ENCODE data around the gene SLAMF9.

SLAMF9 gene

DNA sequence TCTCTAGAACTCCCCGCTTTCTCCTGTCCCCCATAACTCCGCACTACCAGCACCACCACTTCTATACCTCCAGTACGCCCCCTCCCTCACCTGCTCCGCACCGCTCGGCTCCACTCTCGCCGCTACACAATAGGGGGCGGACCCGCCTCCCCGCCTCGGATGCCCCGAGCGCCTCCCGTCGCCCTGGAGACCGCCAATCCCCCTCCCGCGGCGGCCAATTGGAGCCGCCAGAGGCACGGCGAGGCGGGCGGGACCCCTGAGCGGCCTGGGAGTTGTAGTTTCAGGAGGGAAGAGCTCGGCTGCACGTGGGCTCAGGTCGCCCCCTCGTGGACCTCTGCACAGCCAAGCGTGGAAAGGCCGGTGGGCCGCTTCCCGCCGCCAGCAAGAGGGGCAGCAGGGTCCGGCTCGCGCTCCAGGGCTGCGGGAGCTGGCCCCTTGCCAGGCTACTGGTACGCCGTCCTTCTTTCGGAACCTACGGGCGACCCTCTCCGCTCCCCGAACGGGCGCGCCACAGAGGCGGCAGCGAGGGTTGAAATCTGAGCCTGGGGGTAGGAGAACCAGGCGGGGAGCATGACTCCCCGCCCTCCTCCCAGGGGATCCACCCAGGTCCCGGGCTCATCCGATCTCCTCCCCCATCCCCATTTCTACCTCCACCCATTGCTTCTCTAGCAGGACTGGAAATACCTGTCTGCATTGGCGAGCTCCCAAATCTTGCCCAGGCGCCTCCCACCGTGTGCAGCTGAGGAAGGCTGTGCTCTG is 8.4 kb downstream of the SLAMF9 start, which contains the start of gene IGSF9:
Gene IGSF9, minus strand, starts transcription at position 131 of the 759 bp plus-strand sequence. CDS start 2,159 bp downstream, outside the sequence.
- peak; percentile 86 for DNase-seq

DNA sequence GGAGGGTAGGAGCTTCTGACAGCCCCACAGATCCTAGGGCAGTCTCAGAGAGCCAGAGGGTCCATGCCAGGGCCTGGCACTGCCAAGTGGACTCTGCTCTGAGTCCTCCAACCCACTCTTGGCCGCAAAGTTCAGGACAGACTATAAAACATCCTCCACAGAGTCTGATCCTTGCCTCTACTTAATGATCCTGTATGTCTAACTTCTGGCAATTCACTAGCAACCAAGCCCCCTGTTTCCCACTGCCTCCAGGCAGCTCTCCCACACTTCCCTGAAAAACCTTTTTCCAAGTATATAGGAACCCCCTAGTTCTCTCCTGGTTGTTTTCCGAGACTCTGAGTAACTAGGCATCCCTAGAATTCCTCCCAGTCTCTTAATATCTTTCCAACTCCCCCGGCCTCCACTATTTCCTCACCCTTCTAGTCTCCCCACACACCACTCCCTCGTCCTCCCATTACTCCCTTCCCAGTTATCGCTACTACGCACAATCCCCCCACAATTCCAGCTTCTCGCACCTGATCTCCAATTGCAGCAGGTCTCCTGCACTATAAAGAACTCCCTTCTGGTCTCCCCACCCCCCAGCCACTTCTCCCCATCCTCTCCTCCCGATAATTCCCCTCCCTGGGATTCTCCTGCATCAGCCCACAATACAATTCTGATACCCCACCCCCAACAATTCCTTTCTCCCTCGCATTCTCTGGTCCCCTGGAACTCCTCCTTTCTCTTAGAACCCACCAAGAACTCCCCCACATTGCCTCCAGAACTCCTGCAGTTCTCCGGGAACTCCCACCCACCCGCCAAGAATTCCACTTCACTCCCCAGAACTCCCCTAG is 9.2 kb downstream of the SLAMF9 start:
- DNase-seq = no peak

DNA sequence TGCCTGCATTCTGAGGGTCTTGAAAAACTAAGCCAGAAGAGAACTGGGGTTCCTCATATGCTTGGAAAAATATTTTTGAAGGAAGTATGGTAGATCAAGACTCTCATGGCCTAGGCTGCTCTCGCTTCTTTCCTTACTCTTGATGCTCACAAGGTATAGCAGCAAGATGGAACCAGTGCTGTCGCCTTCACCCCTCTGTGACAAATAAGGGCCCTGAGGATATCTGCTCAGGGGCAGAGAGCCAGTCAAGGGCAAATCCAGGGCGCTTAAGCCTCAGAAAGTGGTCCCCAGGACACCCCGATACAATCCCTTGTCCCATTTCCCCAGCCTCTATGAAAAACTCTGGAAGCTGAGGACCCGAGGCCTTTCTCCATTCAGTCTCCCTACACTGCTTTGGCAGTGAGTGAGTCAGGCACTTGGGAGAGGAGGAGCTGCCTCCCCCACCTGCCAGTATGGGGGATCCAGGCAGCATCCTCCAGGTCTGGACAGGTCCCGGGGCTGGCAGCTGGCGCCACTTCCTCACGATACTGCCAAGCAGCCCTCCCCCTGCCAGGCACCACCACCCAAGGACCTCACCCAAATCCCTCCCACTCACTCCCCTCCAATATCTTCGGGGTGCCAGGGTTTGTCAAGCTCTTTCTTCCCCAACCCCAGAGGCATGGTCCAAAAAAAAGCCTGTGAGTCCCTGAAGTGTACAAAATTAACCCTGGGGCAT is 10.0 kb downstream of the SLAMF9 start:
- DNase-seq = no peak

GRCh38 chr1:159943278-159943640 is 10.8 kb downstream of the SLAMF9 start:
- no peak for DNase-seq

DNA sequence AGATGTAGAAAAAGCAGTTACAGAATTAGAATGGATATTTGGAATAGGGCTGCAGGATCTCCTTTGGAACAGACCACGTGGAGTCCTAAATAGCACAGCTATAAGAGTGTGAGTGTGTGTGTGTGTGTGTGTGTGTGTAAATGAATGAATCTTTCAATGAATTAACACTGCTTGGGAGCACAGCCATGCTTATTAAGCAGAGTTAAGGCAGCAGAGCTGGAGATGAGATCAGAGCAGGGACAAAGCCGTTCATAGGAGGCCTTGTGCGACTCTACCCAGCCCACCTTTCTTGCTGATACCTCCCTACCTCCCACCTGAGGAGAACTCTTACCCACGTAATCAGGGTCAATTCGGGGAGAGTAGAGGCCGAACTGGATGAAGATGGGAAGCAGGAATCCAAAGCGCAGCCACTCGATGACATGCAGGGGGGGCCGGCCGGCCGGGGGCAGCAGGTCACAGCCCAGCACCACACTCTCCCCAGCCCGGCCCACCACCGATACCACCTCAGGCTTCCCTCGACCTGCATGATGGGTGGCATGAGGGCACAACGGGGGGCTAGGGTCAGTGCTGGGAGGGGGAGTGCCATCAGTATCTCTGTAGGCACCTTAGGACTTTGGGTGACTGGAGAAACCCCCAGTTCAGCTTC is 11.3 kb downstream of the SLAMF9 start:
- no peak for DNase-seq

DNA sequence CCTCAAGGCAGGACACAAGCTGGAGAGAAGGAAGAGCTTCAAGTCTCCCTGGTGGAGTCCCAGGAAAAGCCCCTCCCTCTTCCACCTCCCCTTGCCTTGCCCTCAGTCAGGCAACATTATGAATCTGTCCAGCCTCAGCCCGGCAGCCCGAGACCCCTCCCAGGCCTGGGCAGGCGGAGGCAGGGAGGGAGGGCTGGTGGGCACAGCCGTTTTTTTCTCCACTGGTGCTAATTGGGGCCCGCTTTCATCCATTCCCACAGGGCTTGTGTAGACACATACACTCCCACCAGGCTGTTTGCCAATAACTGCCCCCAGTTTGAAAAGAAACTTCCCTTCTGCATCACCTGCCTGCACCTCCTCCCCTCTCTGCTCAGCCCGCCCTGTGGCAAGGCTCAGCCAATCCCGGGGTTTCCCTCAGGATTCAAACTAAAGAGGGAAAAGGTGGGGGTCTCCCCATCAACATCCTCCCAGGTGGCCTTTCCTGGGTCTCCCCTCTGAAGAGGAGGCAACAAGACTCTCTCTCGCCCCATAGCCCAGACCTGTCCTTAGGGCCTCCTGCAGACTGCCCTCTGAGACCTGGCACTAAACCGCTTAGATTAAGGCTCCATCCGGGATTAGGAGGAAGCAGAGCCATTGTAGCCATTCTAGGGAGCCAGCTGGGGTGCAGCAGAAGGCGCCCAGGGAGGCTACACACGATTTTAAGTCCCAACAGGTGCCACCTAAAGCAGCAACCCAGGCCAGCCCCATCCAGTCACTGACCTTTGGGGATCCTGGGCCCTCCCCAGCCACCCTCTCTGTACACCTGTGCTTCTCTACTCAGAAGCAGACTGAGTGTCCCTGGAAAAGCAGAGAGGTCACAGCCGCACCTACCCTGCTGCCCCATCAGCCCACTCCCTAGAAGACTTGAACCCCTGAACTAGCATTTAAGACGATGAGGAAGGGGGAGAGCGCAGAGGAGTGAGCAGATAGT is 12.2 kb downstream of the SLAMF9 start:
- no peak for DNase-seq

GRCh38 chr1:159941141-159941540 is 12.9 kb downstream of the SLAMF9 start:
- no peak for DNase-seq

DNA sequence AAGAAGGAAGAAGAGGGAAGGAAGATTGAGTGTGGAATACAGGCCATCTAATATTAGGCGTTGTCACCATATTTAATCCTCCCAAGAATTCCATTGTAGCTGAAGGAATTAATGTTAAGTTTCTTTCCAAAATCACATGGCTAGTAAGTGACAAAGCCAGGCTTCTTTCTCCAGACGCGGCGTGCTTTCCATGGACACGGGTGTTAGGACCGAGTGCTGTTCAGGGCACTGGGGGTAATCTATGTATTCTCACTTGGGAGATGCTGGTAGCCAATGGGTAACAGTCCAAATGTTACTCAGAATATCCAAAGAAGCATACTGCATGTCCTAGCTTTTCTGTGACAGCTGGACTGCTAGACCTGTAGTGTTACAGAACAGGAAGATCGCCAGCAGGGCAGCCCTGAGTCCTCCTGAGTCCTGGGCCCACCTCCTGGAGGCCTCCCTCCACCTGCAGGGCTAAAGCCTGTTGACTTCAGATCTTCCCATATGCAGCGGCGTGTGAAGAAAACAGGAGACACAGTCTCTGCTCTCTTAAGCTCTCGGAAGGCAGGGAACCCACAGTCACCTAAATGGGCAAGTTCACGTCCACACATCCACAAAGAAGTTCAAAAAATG is 13.9 kb downstream of the SLAMF9 start:
- no peak for DNase-seq

- DNase-seq = no peak
Observed at GRCh38 chr1:159939678-159940002, 14.4 kb downstream of the SLAMF9 start.

DNA sequence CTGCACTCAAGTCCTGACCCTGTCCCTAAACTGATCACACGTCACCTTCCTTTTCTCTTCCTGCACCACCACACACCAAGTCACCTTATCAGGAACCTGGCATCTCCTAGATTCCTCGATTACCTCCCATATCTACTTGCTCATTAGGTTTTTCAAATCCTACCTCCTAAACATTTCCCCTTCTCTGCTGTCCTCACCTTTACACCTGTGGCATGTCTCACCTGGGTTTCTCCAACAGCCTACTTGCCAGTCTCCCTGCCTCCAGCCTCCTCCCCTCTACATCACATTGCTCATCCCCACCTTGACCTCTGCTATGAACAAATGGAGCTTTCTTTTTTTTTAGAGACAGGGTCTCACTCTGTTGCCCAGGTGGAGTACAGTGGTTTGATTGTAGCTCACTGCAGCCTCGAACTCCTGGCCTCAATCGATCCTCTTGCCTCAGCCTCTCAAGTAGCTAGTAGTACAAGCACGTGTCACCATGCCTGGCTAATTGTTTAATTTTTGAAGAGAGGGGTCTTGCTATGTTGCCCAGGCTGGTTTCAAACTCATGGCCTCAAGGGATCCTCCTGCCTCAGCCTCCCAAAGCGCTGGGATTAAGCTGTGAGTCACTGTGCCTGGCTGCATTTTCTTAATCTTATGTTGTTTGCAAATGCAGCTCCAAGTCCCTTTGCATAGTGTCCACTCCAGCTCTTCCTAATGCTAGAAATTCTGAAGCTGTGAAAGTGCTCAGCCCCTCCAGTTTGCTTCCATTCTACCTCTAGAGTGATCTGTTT is 14.9 kb downstream of the SLAMF9 start:
- no peak for DNase-seq

GRCh38 chr1:159938211-159938852 is 15.7 kb downstream of the SLAMF9 start:
- no peak for DNase-seq

- no peak for DNase-seq
Observed at GRCh38 chr1:159937054-159937750, 16.8 kb downstream of the SLAMF9 start.

GRCh38 chr1:159936273-159936904 is 17.6 kb downstream of the SLAMF9 start:
- no peak for DNase-seq

DNA sequence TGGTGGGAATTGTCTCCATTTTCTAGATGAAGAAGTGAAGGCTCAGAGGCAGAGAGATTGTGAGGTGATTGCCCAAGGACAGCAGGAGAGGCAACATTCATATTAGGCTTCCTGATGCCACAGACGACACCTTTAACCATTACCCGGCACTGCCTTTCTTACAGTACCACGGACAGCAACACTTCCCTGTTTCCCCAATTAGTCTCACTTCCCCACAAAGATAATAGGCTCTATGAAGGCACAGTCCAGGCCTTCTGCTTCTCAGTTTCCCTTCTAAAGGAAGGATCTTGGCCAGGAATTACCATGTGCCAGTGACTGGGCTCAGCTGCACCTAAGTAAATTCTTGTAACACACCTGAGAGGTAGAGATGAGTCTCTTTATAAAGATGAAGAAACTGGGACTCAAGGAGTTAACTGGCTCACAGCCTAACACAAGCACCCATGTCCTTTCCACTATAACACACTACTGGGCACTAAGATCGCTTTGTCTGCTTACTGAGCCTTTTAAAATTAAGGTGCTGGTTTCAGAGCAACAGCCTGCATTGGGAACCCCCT is 18.2 kb downstream of the SLAMF9 start:
- no peak for DNase-seq

DNA sequence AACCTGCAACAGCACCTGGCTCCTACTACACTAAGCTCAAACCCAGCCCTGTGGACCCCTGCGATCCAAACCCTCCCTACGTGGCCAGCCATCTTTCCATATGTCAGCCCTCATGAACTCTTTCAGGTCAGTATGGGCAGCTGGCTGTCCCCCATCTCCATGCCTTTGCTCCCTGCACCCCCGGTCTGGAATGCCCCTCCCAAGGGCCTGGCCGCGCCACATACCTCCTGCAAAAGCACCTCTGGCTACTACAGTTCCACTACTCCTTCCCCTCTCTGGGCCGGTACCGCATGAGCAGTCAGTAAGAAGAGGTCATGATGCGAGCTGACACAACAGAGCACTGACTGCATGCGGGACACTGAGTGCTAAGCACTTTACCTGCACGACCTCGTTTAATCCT is 18.7 kb downstream of the SLAMF9 start:
- DNase-seq = no peak

DNA sequence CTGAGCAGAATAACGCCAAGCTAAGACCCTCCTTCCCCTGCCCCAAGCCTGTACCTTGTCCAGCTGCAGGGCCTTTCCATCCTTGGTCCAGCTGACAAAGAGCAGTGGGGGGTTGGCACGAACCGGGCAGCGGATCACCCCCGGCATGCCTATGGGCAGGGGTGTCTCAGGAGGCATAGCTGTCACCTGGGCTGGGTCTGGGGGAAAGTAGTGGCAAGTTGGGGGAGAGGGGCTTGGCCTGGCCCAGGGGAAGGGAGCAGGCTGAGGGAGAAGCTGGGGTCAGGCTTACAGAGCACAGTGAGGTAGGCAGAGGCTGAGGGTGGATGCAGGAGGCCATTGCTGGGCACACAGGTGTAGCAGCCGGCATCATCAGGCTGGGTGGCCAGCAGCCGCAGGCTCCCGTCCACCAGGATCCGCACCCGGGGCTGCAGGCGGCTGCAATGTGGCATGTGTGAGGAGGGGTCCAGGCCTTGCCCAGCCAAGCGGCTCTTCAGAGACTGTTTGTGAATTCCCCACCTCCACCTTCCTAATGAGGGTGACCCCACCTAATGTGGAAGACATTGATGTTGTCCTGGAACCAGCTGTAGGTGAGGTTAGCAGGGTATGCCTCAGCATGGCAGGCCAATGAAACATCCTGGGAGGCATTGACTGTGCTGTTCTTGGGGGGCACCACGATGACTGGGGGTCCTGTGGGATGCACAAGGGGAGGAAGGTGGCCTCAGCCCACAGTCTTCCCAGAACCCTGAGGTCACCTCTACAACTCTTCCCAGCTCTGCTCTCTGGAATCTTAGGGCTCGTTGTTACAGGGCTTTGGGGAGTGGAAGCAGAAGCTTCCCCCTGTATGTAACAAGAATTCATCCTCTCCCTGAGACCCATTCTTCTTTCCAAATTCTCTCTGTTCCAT is 19.6 kb downstream of the SLAMF9 start:
- DNase-seq = no peak

DNA sequence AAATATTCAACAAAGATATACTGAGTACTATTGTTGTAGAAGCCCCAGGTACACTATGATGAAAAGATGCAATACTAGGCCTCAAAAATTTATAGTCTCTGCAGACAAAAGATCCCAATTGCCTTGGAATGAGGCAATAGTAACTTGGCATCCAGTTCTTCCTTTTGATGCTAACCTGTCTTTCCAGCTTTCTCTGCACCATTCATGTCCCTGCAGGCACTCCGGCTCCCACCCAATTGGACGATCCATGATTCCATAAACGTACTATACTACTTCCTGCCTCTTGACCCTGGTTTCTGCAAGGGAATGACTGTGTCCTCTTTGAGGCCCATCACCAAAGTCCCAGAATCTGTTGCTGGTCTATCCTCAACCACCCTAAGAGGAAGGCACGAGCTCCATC is 20.7 kb downstream of the SLAMF9 start:
- no peak for DNase-seq
